ENCODE data around the gene SSPN.

Gene SSPN

DNA sequence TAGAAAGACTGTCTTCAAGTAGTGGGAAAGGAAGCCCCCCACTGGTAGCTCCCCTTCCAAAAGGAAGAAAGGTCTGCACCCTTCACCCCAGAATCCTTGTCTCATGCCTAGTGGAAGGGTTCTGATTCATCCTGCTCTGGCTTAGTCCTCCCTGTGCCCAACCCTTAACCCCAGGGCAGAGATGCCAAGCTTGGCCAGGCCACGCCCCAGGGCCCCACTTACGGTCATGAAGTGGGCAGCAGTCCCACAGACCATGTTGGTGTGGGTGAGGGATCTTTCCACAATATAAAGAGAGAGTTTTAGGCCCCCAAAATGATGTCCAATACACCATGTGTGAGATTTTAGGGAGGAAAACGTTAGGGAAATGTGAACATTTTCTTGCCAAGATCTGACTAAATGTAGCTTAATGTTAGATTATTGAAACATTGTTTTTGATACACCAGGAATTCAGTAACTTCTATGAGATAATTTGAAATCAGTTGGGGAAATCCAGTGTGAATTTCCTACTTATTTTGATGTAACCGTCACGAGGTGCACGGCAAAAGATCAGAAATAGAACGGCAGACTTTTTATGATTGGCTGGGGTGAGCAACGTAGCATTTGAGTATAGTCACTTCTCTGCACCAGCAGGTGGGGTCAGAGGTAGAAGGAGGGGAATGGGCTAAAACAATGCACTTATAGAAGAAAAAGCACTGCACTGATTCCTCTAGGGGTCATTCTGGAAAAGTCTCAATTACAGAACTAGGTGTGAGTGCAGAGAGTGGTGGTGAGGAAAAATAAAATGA, 8.2 kb upstream of the SSPN start:
- peak; percentile 9 for TF ChIP-seq CTCF (conservative IDR thresholded peaks at IDR 0.05; ENCODE audit: low read depth, low read length)
- DNase-seq (ENCODE audit: low read depth), result no peak

DNA sequence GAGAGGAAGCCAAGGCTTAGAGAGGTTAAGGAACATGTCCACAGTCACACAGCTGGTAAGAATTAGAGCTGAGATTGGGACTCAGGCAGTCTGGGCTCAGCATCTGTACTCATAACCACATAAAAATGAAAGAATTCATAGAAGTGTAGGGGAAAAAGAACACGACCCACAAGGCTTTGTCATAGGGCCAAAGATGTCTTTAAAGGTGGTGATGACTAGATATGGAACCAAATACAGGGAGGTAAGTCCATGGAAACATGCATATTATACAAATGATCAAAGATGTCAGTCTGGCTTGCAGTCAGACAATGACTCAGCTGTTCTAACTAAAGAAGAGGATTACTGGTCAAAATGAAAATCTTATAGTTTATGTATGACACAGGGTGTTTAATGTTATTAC, 7.2 kb upstream of the SSPN start:
- peak; percentile 63 for DNase-seq (ENCODE audit: low read depth)
- no peak overlapping the region for H3K4me3 ChIP-seq (ENCODE audit: low read depth, low read length)
- no peak for TF ChIP-seq CTCF (conservative IDR thresholded peaks at IDR 0.05; ENCODE audit: low read depth, low read length)

More for the DNA sequence above, 8.2 kb upstream of the SSPN start:
- no peak overlapping the region for H3K4me3 ChIP-seq (ENCODE audit: low read depth, low read length)

DNA sequence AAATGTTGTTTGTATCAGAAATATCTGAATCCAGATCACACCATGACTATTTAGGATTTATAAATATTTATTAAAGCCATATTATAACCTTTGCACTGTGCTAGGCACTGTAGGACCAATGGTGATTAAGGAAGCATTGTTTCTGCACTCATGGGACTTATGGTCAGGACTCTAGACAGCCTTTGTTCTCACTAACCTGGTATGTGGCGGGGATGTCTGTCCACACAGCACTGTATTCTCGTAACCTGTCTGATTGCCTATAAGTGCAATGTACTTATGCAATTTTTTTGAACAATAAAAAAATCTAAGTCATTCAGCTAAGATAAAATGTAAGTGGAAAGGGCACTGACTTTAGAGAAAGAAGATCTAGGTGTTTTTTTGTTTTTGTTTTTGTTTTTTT, 6.7 kb upstream of the SSPN start:
- no peak overlapping the region for H3K4me3 ChIP-seq (ENCODE audit: low read depth, low read length)
- TF ChIP-seq CTCF (conservative IDR thresholded peaks at IDR 0.05; ENCODE audit: low read depth, low read length), result no peak
- DNase-seq (ENCODE audit: low read depth), result peak; percentile 47

DNA sequence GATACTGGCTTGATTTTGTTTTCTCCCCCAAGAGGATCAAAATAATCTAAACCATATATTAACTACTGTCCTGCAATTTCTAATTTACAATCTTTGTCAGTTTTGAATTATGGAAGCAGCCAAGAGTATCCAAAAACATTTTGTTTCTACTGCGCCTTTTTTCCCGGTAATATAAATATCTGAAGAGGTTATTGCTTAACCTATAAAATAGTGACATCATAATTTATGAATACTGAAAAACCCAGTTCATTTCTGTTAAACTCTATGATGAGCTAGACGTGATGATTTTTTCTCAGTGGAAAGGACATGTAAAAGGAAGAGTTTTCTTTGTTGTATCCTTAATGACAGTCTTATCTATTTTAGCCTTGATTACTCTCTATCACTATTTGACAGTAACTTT, 3.2 kb upstream of the SSPN start:
- DNase-seq (ENCODE audit: low read depth), result no peak
- TF ChIP-seq CTCF (conservative IDR thresholded peaks at IDR 0.05; ENCODE audit: low read depth, low read length), result no peak
- no peak overlapping the region for H3K4me3 ChIP-seq (ENCODE audit: low read depth, low read length)

DNA sequence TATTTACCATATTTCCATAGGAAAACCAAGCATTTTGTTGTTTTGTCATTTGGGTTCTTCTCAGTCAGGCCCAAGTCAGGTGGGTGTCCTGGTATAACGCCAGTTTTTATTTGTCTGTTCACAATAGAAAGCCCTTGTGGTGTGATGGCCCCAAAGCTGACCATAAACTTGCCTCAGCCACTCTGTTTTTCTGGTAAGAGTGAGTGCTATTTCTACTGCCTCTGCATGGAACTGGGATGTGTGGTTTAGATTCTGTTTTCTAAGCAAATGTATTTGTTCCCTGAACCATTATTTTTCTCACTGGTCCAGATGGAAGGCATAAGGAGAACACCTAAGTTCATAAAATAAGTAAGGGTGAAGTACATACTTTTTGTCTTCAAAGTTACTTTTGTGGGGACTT, 1.8 kb upstream of the SSPN start:
- no peak overlapping the region for H3K4me3 ChIP-seq (ENCODE audit: low read depth, low read length)
- DNase-seq (ENCODE audit: low read depth), result no peak
- no peak for TF ChIP-seq CTCF (conservative IDR thresholded peaks at IDR 0.05; ENCODE audit: low read depth, low read length)

DNA sequence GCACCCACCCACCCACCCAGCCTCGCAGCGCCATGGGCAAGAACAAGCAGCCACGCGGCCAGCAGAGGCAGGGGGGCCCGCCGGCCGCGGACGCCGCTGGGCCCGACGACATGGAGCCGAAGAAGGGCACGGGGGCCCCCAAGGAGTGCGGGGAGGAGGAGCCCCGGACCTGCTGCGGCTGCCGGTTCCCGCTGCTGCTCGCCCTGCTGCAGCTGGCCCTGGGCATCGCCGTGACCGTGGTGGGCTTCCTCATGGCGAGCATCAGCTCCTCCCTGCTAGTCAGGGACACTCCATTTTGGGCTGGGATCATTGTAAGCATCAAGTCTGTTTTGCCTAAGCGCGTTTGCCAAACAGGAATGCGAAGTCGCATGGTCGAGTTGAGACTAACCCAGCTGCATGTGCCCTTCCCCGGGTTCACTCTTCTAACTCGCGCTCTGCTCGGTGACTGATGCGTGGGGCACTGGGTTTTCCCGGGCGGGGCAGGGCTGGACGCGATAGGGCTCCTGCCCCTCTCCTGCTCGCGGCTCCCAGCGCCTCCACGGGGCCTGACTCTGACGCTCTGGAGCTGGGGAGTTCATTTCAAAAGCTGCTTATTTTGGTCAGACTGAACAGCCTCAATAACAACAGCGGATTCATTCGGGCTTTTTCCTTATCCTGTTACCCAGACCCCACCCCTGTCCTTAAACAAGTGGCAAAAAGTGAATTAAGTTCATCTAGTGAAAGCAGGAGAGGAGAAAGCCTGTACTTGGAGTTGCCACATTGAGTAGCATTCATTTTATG, 458 bp downstream of the SSPN start:
- no peak for TF ChIP-seq CTCF (conservative IDR thresholded peaks at IDR 0.05; ENCODE audit: low read depth, low read length)
- peak; percentile 48 for DNase-seq (ENCODE audit: low read depth)
- peak overlapping the region; percentile 72 for H3K4me3 ChIP-seq (ENCODE audit: low read depth, low read length)
